T-helper 2 cell treated with Interferon-gamma antibody and Interleukin-4, amounts not matched to agents 5 μg/mL and 100 μg/mL, for 36 hours (primary cell): ENCODE data around the gene KDM4B.

Experiments
- DNase-seq: peaks from one replicate; pipeline ENCODE4 v3.0.0; 2021; ENCODE audit warnings: low spot score
- H3K27ac Mint-ChIP-seq: one replicate; pipeline ENCODE4 v1.8.0; 2021; ENCODE audit warnings: mild to moderate bottlenecking, mixed read lengths
- H3K27me3 Mint-ChIP-seq: one replicate; pipeline ENCODE4 v1.8.0; 2021; ENCODE audit warnings: low read depth, mixed read lengths
- H3K36me3 Mint-ChIP-seq: one replicate; pipeline ENCODE4 v1.8.0; 2021; ENCODE audit warnings: low read depth, mixed read lengths
- H3K4me1 Mint-ChIP-seq: one replicate; pipeline ENCODE4 v1.8.0; 2021; ENCODE audit warnings: low read depth, mixed read lengths
- H3K4me3 Mint-ChIP-seq: one replicate; pipeline ENCODE4 v1.8.0; 2022; ENCODE audit warnings: mild to moderate bottlenecking, moderate library complexity, mixed read lengths
- H3K9me3 Mint-ChIP-seq: one replicate; pipeline ENCODE4 v1.8.0; 2021; ENCODE audit warnings: mixed read lengths

The KDM4B gene

GRCh38 chr19:5045029-5045428, 76.1 kb downstream of the KDM4B start:
- DNase-seq, result no peak
- Mint-ChIP-seq H3K4me3 (no peak overlapping the region), H3K27ac (no peak overlapping the region), H3K36me3 (peaks cover 18% of the 10 kb centered on the region), H3K9me3 (no peaks in the 10 kb centered on the region), H3K27me3 (no peaks in the 10 kb centered on the region), H3K4me1 (no peaks in the 10 kb centered on the region)

GRCh38 chr19:5045956-5046338, 77.0 kb downstream of the KDM4B start:
- Mint-ChIP-seq H3K27ac (no peak overlapping the region), H3K4me1 (no peaks in the 10 kb centered on the region), H3K27me3 (no peaks in the 10 kb centered on the region), H3K4me3 (no peak overlapping the region), H3K9me3 (no peaks in the 10 kb centered on the region), H3K36me3 (peaks cover 17% of the 10 kb centered on the region)
- no peak for DNase-seq

- no peaks in the 10 kb centered on the region for H3K27me3 Mint-ChIP-seq
- H3K9me3 Mint-ChIP-seq, result no peaks in the 10 kb centered on the region
- peaks cover 17% of the 10 kb centered on the region for H3K36me3 Mint-ChIP-seq
- no peak overlapping the region for H3K27ac Mint-ChIP-seq
- no peak overlapping the region for H3K4me3 Mint-ChIP-seq
- H3K4me1 Mint-ChIP-seq, result no peaks in the 10 kb centered on the region
- no peak for DNase-seq
Measured at GRCh38 chr19:5046339-5047039, 77.6 kb downstream of the KDM4B start.

- no peak for DNase-seq
- H3K4me1 Mint-ChIP-seq, result no peaks in the 10 kb centered on the region
- no peak overlapping the region for H3K27ac Mint-ChIP-seq
- H3K36me3 Mint-ChIP-seq, result peaks cover 13% of the 10 kb centered on the region
- no peak overlapping the region for H3K4me3 Mint-ChIP-seq
- H3K27me3 Mint-ChIP-seq, result no peaks in the 10 kb centered on the region
- H3K9me3 Mint-ChIP-seq, result no peaks in the 10 kb centered on the region
Measured at GRCh38 chr19:5047251-5047935, 78.5 kb downstream of the KDM4B start.

GRCh38 chr19:5048091-5048726, 79.3 kb downstream of the KDM4B start:
- no peak overlapping the region for H3K4me3 Mint-ChIP-seq
- no peaks in the 10 kb centered on the region for H3K9me3 Mint-ChIP-seq
- no peaks in the 10 kb centered on the region for H3K4me1 Mint-ChIP-seq
- H3K27me3 Mint-ChIP-seq, result no peaks in the 10 kb centered on the region
- DNase-seq, result peak; percentile 44
- no peak overlapping the region for H3K27ac Mint-ChIP-seq
- H3K36me3 Mint-ChIP-seq, result peaks cover 11% of the 10 kb centered on the region

GRCh38 chr19:5048727-5049553, 80.0 kb downstream of the KDM4B start:
- no peaks in the 10 kb centered on the region for H3K9me3 Mint-ChIP-seq
- DNase-seq, result no peak
- peaks cover 11% of the 10 kb centered on the region for H3K36me3 Mint-ChIP-seq
- H3K27me3 Mint-ChIP-seq, result no peaks in the 10 kb centered on the region
- H3K4me1 Mint-ChIP-seq, result no peaks in the 10 kb centered on the region
- no peak overlapping the region for H3K4me3 Mint-ChIP-seq
- no peak overlapping the region for H3K27ac Mint-ChIP-seq

- Mint-ChIP-seq H3K36me3 (peaks cover 11% of the 10 kb centered on the region), H3K4me1 (no peaks in the 10 kb centered on the region)
- DNase-seq, result no peak
Measured at GRCh38 chr19:5049561-5049960, 80.6 kb downstream of the KDM4B start.

GRCh38 chr19:5050067-5050656, 81.2 kb downstream of the KDM4B start:
- Mint-ChIP-seq H3K36me3 (peaks cover 10% of the 10 kb centered on the region), H3K4me1 (no peaks in the 10 kb centered on the region)

More at GRCh38 chr19:5049561-5049960, 80.6 kb downstream of the KDM4B start:
- Mint-ChIP-seq H3K27ac (no peak overlapping the region), H3K27me3 (no peaks in the 10 kb centered on the region), H3K4me3 (no peak overlapping the region), H3K9me3 (no peaks in the 10 kb centered on the region)

GRCh38 chr19:5050905-5051304, 82.0 kb downstream of the KDM4B start:
- H3K9me3 Mint-ChIP-seq, result no peaks in the 10 kb centered on the region
- DNase-seq, result no peak
- H3K4me1 Mint-ChIP-seq, result no peaks in the 10 kb centered on the region
- H3K36me3 Mint-ChIP-seq, result peaks cover 6% of the 10 kb centered on the region
- no peak overlapping the region for H3K4me3 Mint-ChIP-seq
- no peaks in the 10 kb centered on the region for H3K27me3 Mint-ChIP-seq
- no peak overlapping the region for H3K27ac Mint-ChIP-seq

More at GRCh38 chr19:5050067-5050656, 81.2 kb downstream of the KDM4B start:
- DNase-seq, result no peak
- H3K27ac Mint-ChIP-seq, result no peak overlapping the region
- no peak overlapping the region for H3K4me3 Mint-ChIP-seq
- no peaks in the 10 kb centered on the region for H3K27me3 Mint-ChIP-seq
- H3K9me3 Mint-ChIP-seq, result no peaks in the 10 kb centered on the region

- H3K4me1 Mint-ChIP-seq, result no peaks in the 10 kb centered on the region
- H3K36me3 Mint-ChIP-seq, result peaks cover 5% of the 10 kb centered on the region
Measured at GRCh38 chr19:5051619-5052018, 82.7 kb downstream of the KDM4B start.

GRCh38 chr19:5052515-5052914, 83.6 kb downstream of the KDM4B start:
- no peaks in the 10 kb centered on the region for H3K27me3 Mint-ChIP-seq
- H3K9me3 Mint-ChIP-seq, result no peaks in the 10 kb centered on the region
- no peak overlapping the region for H3K4me3 Mint-ChIP-seq
- peaks cover 10% of the 10 kb centered on the region for H3K36me3 Mint-ChIP-seq
- H3K27ac Mint-ChIP-seq, result no peak overlapping the region
- no peaks in the 10 kb centered on the region for H3K4me1 Mint-ChIP-seq
- no peak for DNase-seq

More at GRCh38 chr19:5051619-5052018, 82.7 kb downstream of the KDM4B start:
- Mint-ChIP-seq H3K27me3 (no peaks in the 10 kb centered on the region), H3K27ac (no peak overlapping the region), H3K9me3 (no peaks in the 10 kb centered on the region), H3K4me3 (no peak overlapping the region)
- no peak for DNase-seq

GRCh38 chr19:5052945-5053485, 84.1 kb downstream of the KDM4B start:
- Mint-ChIP-seq H3K27ac (no peak overlapping the region), H3K36me3 (peaks cover 12% of the 10 kb centered on the region), H3K9me3 (no peaks in the 10 kb centered on the region), H3K4me3 (no peak overlapping the region), H3K27me3 (no peaks in the 10 kb centered on the region), H3K4me1 (no peaks in the 10 kb centered on the region)
- DNase-seq, result no peak

- H3K27me3 Mint-ChIP-seq, result no peaks in the 10 kb centered on the region
- DNase-seq, result no peak
- peaks cover 9% of the 10 kb centered on the region for H3K36me3 Mint-ChIP-seq
- no peaks in the 10 kb centered on the region for H3K4me1 Mint-ChIP-seq
- H3K27ac Mint-ChIP-seq, result no peak overlapping the region
- no peaks in the 10 kb centered on the region for H3K9me3 Mint-ChIP-seq
- no peak overlapping the region for H3K4me3 Mint-ChIP-seq
Measured at GRCh38 chr19:5053661-5054060, 84.7 kb downstream of the KDM4B start.
